Esophagus muscularis mucosa (tissue), 3 donors: ENCODE results near the gene GPRASP2.

Source experiments
- POLR2A ChIP-seq: fragments of 450-650 bp; IDR thresholded peaks from one replicate; pipeline ENCODE4 v1.6.1; 2017; ENCODE audit warnings: antibody characterized with exemption, moderate library complexity, mild to moderate bottlenecking, low read depth
- POLR2AphosphoS5 ChIP-seq, 2 donors: sonication (generic); formaldehyde crosslinking; IDR thresholded peaks; one replicate each; pipeline ENCODE4 v1.6.1; 2017; ENCODE audit warnings: antibody characterized with exemption in 2 of 2
- TF ChIP-seq, protein P1 (sequence below), 3 experiments: fragments of 200-600 bp in 2 of 3; fragments of 450-650 bp in 1 of 3; sonication (generic) in 2 of 3; IDR thresholded peaks; one replicate each; pipeline ENCODE4 v1.5.1; 2017 to 2019; ENCODE audit warnings: antibody characterized with exemption in 3 of 3, mild to moderate bottlenecking in 2 of 3, moderate library complexity in 1 of 3

DNA sequence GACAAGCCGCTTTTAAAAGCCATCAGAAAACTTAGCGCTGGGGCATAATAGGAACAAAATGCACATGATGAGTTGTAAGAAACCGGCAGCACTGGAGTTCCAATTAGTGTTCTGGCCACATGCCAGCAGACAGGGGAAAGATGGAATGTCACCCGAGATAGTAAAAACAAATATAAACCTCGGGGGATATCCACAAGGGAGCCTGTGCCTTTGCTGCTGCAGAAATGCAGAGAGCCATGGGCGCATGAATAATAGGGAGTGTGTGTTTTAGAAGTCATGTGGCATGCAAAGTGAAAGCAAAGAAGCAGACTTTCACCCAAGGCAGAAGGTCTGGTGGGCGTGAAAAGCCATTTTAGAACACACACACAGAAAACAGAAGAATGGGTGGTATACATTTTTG, 27.4 kb downstream of the GPRASP2 start:
- TF ChIP-seq, protein P1, sequence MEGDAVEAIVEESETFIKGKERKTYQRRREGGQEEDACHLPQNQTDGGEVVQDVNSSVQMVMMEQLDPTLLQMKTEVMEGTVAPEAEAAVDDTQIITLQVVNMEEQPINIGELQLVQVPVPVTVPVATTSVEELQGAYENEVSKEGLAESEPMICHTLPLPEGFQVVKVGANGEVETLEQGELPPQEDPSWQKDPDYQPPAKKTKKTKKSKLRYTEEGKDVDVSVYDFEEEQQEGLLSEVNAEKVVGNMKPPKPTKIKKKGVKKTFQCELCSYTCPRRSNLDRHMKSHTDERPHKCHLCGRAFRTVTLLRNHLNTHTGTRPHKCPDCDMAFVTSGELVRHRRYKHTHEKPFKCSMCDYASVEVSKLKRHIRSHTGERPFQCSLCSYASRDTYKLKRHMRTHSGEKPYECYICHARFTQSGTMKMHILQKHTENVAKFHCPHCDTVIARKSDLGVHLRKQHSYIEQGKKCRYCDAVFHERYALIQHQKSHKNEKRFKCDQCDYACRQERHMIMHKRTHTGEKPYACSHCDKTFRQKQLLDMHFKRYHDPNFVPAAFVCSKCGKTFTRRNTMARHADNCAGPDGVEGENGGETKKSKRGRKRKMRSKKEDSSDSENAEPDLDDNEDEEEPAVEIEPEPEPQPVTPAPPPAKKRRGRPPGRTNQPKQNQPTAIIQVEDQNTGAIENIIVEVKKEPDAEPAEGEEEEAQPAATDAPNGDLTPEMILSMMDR (IDR thresholded peaks at IDR 0.05): no peak
- TF ChIP-seq POLR2A: no peak
- no peak for TF ChIP-seq POLR2AphosphoS5 (IDR thresholded peaks at IDR 0.05)
